NOMO-1 treated with DMSO at 0.1 percent for 48 hours (cell line): ENCODE measurements around the gene ZNF286A.
"Not testable (repeated sequence)": the region's sequence is repeated elsewhere in the genome, so short reads cannot be mapped to it uniquely, and the experiment has no call there.

Source experiments
- DNase-seq: peaks from one replicate; lab custom pipeline; 2025; ENCODE audit not compliant: unreplicated experiment; lab: John Stamatoyannopoulos, UW

ZNF286A gene

GRCh38 chr17:15768865-15769533 is 69.4 kb downstream of the ZNF286A start:
- DNase-seq = not testable (repeated sequence)
